Measurements from ENCODE around the gene TKFC.
A peak's percentile ranks its signal among the peaks of the same experiment; 100 is the strongest.

GRCh38 chr11:61384271-61385242 is 51.5 kb downstream of the TKFC start:
- TF ChIP-seq, protein P1, sequence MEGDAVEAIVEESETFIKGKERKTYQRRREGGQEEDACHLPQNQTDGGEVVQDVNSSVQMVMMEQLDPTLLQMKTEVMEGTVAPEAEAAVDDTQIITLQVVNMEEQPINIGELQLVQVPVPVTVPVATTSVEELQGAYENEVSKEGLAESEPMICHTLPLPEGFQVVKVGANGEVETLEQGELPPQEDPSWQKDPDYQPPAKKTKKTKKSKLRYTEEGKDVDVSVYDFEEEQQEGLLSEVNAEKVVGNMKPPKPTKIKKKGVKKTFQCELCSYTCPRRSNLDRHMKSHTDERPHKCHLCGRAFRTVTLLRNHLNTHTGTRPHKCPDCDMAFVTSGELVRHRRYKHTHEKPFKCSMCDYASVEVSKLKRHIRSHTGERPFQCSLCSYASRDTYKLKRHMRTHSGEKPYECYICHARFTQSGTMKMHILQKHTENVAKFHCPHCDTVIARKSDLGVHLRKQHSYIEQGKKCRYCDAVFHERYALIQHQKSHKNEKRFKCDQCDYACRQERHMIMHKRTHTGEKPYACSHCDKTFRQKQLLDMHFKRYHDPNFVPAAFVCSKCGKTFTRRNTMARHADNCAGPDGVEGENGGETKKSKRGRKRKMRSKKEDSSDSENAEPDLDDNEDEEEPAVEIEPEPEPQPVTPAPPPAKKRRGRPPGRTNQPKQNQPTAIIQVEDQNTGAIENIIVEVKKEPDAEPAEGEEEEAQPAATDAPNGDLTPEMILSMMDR (IDR thresholded peaks at IDR 0.05; ENCODE audit: low read depth, low read length, missing input control) = peak; percentile 31
- TF ChIP-seq RAD21 (IDR thresholded peaks at IDR 0.05) (peak; percentile 54 to 76), YY1 (IDR thresholded peaks at IDR 0.05) (no peak), HNF4G (IDR thresholded peaks at IDR 0.05) (no peak), JUND (IDR thresholded peaks at IDR 0.05) (no peak), SP1 (IDR thresholded peaks at IDR 0.05) (no peak), RXRA (IDR thresholded peaks at IDR 0.05) (no peak), REST (IDR thresholded peaks at IDR 0.05) (no peak), TAF1 (conservative IDR thresholded peaks at IDR 0.05) (no peak), GABPA (IDR thresholded peaks at IDR 0.05 in 1 of 2, conservative IDR thresholded peaks at IDR 0.05 in 1 of 2) (no peak)
